GM20000 (cell line): ENCODE measurements around the gene NSMCE1.

Experiments used
- DNase-seq: peaks from one replicate; pipeline ENCODE4 v3.0.0; 2012; ENCODE audit warnings: low spot score
- CTCF ChIP-seq: IDR thresholded peaks from 2 replicates; pipeline ENCODE4 v1.5.1; 2012; ENCODE audit warnings: mild to moderate bottlenecking, control low read depth; ENCODE audit errors: extremely low read depth, missing control alignments

NSMCE1 gene

GRCh38 chr16:27191352-27191924 lies 77.1 kb downstream of the NSMCE1 start:
- DNase-seq: no peak
- TF ChIP-seq CTCF: no peak

- no peak for TF ChIP-seq CTCF
- DNase-seq: no peak
Observed at GRCh38 chr16:27190316-27190871, 78.2 kb downstream of the NSMCE1 start.

- DNase-seq: no peak
- TF ChIP-seq CTCF: no peak
Observed at GRCh38 chr16:27189335-27189972, 79.1 kb downstream of the NSMCE1 start.

- no peak for TF ChIP-seq CTCF
- DNase-seq: no peak
Observed at GRCh38 chr16:27188633-27189032, 79.9 kb downstream of the NSMCE1 start.

- TF ChIP-seq CTCF: no peak
- DNase-seq: no peak
Observed at GRCh38 chr16:27185776-27186130, 82.8 kb downstream of the NSMCE1 start.

GRCh38 chr16:27182906-27183405 lies 85.6 kb downstream of the NSMCE1 start:
- TF ChIP-seq CTCF: no peak
- DNase-seq: no peak

GRCh38 chr16:27181019-27181790 lies 87.4 kb downstream of the NSMCE1 start:
- no peak for DNase-seq
- no peak for TF ChIP-seq CTCF
